ENCODE results near the gene PAPPA.

Gene PAPPA

DNA sequence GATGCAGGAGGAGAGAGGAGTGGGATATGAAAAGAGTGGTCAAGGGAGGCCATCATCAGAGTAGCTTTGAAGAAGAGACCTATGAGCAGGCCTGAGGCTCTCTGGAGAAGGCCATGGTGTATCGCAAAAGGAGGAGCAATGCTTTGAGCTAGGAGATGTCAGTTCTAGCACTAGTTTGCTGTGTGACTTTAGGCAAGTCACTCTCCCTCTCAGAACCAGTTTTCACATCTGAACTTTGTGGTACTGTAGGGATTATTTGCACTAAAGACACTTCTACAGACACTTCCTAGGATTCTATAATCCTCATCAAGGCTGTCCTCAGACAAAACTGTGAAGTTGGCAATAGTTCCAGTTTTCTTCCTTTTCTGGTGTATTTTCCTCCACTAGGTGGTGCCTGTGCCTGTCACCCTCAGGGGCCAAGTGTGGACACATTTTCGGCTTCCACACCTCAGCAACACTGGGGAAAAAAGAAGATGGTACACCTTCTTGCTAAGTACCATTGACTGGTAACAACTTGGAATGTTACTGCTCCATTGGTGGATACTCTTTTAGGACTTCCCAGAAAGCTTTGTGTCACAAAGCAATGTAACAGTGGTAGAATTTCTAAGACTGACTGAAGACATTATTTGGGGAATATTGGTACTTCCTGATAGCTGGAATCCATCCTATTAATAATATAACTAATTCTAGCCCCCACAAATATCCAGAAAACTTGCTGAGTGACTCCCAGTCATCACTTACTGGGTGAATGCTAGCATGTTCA lies 9.9 kb downstream of the PAPPA start:
- Histone ChIP-seq H3K4me3 (ENCODE audit: low read depth, low read length) (no peak overlapping the region), H3K36me3 (ENCODE audit: control insufficient read depth in 2 of 2, insufficient read depth in 1 of 2, low read length in 2 of 2) (no peaks in the 10 kb centered on the region), H3K27ac (ENCODE audit: extremely low read depth, low read depth, low read length) (no peak overlapping the region), H3K9me3 (ENCODE audit: control insufficient read depth, insufficient read depth, low read depth, low read length) (no peaks in the 10 kb centered on the region), H3K4me1 (ENCODE audit: control insufficient read depth, insufficient read depth, low read length) (no peaks in the 10 kb centered on the region)
- POLR2A ChIA-PET: no interaction called here
- TF ChIP-seq ZNF529 (tag by site-specific recombination; IDR thresholded peaks at IDR 0.05; ENCODE audit: insufficient replicate concordance) (no peak), ZNF214 (tag by site-specific recombination; IDR thresholded peaks at IDR 0.05; ENCODE audit: borderline replicate concordance) (no peak), INSM2 (tag by site-specific recombination; IDR thresholded peaks at IDR 0.05) (no peak)
- CTCF ChIA-PET: interaction anchor here (0.6 to 2.6 kb wide), 12 partner anchors 9 to 485 kb away, joined by 3 to 11 read pairs (median 3); no protein-coding TSS in a partner anchor

- TF ChIP-seq ZNF48 (tag by site-specific recombination; IDR thresholded peaks at IDR 0.05) (no peak), PRDM1 (tag by site-specific recombination; IDR thresholded peaks at IDR 0.05) (no peak), TRIM28 (IDR thresholded peaks at IDR 0.05; ENCODE audit: borderline replicate concordance, low read length) (no peak), SETDB1 (IDR thresholded peaks at IDR 0.05; ENCODE audit: insufficient read length, low read length) (no peak), ZNF645 (tag by site-specific recombination; IDR thresholded peaks at IDR 0.05) (no peak), ZNF600 (tag by site-specific recombination; IDR thresholded peaks at IDR 0.05) (no peak), ZNF211 (tag by site-specific recombination; IDR thresholded peaks at IDR 0.05; ENCODE audit: low read depth) (no peak), ZNF529 (tag by site-specific recombination; IDR thresholded peaks at IDR 0.05; ENCODE audit: insufficient replicate concordance) (no peak), ZNF830 (tag by site-specific recombination; IDR thresholded peaks at IDR 0.05; ENCODE audit: low read depth) (no peak), ZNF223 (tag by site-specific recombination; IDR thresholded peaks at IDR 0.05) (no peak), ZNF138 (tag by site-specific recombination; IDR thresholded peaks at IDR 0.05; ENCODE audit: borderline replicate concordance) (no peak), ZNF843 (tag by site-specific recombination; IDR thresholded peaks at IDR 0.05) (no peak), IKZF3 (tag by site-specific recombination; IDR thresholded peaks at IDR 0.05) (no peak), SCRT1 (tag by site-specific recombination; IDR thresholded peaks at IDR 0.05; ENCODE audit: borderline replicate concordance) (no peak), ZNF639 (tag by site-specific recombination; IDR thresholded peaks at IDR 0.05) (no peak)
- H3K4me1 ChIP-seq (ENCODE audit: control insufficient read depth, insufficient read depth, low read length): no peaks in the 10 kb centered on the region
- POLR2A ChIA-PET: no interaction called here
Observed at GRCh38 chr9:116165912-116166311, 12.3 kb downstream of the PAPPA start.

GRCh38 chr9:116166713-116167112 lies 13.1 kb downstream of the PAPPA start:
- Histone ChIP-seq H3K4me1 (ENCODE audit: control insufficient read depth, insufficient read depth, low read length) (no peaks in the 10 kb centered on the region), H3K36me3 (ENCODE audit: control insufficient read depth in 2 of 2, insufficient read depth in 1 of 2, low read length in 2 of 2) (no peaks in the 10 kb centered on the region), H3K9me3 (ENCODE audit: control insufficient read depth, insufficient read depth, low read depth, low read length) (no peaks in the 10 kb centered on the region), H3K4me3 (ENCODE audit: low read depth, low read length) (no peak overlapping the region), H3K27ac (ENCODE audit: extremely low read depth, low read depth, low read length) (no peak overlapping the region)
- ChIA-PET POLR2A (no interaction called here), CTCF (interaction anchor here (0.7 to 1.6 kb wide), 2 partner anchors 11 to 501 kb away, joined by 3 to 9 read pairs; no protein-coding TSS in a partner anchor)
- no peak for TF ChIP-seq ZNF639 (tag by site-specific recombination; IDR thresholded peaks at IDR 0.05)
- no peak for TF ChIP-seq BCL11B (tag by site-specific recombination; IDR thresholded peaks at IDR 0.05; ENCODE audit: low read depth)
- TF ChIP-seq ZNF274 (IDR thresholded peaks at IDR 0.05; ENCODE audit: low read length): no peak
- TF ChIP-seq ZNF274 (tag by site-specific recombination; IDR thresholded peaks at IDR 0.05; ENCODE audit: borderline replicate concordance): no peak

More at GRCh38 chr9:116165912-116166311, 12.3 kb downstream of the PAPPA start:
- H3K27ac ChIP-seq (ENCODE audit: extremely low read depth, low read depth, low read length): no peak overlapping the region
- no peak overlapping the region for H3K4me3 ChIP-seq (ENCODE audit: low read depth, low read length)
- no peaks in the 10 kb centered on the region for H3K9me3 ChIP-seq (ENCODE audit: control insufficient read depth, insufficient read depth, low read depth, low read length)
- CTCF ChIA-PET: interaction anchor here (0.6 to 1.6 kb wide), 3 partner anchors 10 to 94 kb away, joined by 3 to 9 read pairs (median 3); no protein-coding TSS in a partner anchor
- no peaks in the 10 kb centered on the region for H3K36me3 ChIP-seq (ENCODE audit: control insufficient read depth in 2 of 2, insufficient read depth in 1 of 2, low read length in 2 of 2)

Measured in HEK293 (cell line).